Measurements from ENCODE around the gene ZNF488.

ZNF488 gene

DNA sequence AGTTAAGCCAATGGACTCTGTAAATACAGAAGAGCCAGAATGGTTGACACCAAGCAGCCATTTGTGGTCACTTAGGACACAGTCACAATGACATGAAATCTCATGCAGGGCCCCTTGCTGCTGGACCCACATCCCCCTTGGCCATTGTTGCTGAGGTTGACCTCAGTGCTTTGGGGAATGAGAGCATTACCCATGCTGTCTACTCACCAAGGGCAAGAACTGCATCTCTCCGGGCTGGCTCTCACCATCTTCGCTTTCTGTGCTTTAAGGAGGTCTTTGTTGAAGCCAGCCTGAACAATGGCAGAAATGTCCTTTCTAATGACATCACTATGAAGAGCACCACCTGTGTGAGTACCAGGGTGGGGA, 30.1 kb upstream of the ZNF488 start:
- Mint-ChIP-seq H3K27me3 (no peaks in the 10 kb centered on the region), H3K27ac (no peak overlapping the region), H3K4me3 (no peak overlapping the region), H3K9me3 (no peaks in the 10 kb centered on the region), H3K36me3 (no peaks in the 10 kb centered on the region), H3K4me1 (no peaks in the 10 kb centered on the region)
- ATAC-seq (replicated peaks) (no peak), DNase-seq (no peak)

DNA sequence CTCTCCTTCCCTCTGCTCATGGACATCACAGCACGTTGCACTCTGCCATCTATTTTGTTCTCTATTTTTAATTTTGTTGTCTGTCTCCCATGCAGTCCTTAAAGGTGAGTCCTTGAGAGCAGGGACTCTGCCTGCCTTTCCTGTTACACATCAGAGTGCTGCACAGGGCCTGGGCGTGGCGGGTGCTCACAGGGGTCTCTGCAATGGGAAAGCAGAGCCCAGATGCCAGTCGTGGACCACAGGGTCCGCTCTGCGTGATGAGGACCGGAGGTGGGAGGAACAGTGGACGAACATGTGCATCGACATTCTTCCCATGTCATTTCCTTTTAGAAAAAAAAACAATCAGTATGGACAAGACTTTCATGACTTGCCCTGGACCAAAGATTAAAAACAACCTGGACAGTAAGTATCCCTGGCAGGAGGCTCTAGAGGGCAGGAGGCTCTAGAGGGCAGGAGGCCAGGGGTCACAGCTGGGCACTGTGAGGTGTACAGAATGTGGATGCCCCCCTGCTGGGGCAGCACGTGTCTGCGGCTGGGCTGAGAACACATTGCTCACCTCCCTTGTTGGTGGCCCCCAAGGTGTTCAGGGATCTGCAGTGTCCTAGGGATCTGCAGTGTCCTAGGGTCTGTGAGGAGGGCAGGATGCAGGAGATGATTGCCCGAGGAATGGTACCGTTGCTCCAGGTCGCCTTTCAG, 29.6 kb upstream of the ZNF488 start:
- Mint-ChIP-seq H3K27ac (no peak overlapping the region), H3K27me3 (no peaks in the 10 kb centered on the region), H3K4me3 (no peak overlapping the region), H3K4me1 (no peaks in the 10 kb centered on the region), H3K9me3 (no peaks in the 10 kb centered on the region), H3K36me3 (no peaks in the 10 kb centered on the region)
- no peak for ATAC-seq (replicated peaks)
- no peak for DNase-seq

DNA sequence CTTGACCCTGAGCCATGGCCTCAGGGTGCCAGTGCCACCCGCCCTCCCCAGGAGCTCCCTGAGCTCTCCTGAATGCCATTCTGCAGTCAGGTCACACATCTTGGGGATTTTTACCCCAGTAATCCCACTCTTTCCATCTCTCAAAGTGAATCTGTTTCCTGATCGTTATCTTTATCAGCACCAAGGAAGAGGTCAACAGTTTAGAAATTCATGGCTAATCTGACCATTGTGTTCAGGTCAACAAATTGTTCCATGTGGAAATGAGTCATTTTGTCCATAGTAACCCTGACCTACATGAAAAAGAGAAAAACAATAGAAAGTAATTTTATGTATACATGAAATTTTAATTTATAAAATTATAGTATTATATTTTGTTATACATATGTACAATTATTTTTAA, 28.8 kb upstream of the ZNF488 start:
- ATAC-seq (replicated peaks) (no peak), DNase-seq (no peak)
- H3K4me3 Mint-ChIP-seq, result no peak overlapping the region
- no peak overlapping the region for H3K27ac Mint-ChIP-seq
- H3K4me1 Mint-ChIP-seq, result no peaks in the 10 kb centered on the region
- H3K27me3 Mint-ChIP-seq, result no peaks in the 10 kb centered on the region
- no peaks in the 10 kb centered on the region for H3K9me3 Mint-ChIP-seq
- H3K36me3 Mint-ChIP-seq, result no peaks in the 10 kb centered on the region

DNA sequence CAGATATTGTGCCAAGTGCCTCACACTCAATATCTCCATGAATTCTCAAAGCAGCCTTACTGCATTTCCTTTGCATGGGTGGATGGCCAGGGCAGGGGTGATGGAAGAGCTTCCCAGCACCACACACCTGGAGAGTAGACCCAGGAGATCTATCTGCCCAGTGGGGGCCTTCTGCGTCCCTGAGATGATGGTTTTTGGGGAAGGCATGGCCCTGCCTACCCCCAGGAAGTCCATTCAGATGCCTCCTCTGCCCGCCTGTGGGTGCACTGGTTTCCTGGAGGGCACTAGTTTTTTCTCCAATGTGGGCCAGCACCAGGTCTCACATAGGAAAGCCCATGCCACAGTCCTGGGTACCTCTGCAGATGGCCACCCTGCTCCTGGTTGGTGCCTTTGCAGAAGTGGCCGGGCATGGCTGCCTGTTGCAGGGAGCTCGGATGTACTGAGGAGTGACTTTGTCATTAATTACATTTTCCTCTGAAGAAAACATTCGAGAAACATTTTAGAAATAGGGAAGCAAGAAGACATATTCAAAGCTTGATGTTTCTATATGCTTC, 28.2 kb upstream of the ZNF488 start:
- H3K9me3 Mint-ChIP-seq, result no peaks in the 10 kb centered on the region
- no peak overlapping the region for H3K4me3 Mint-ChIP-seq
- H3K27ac Mint-ChIP-seq, result no peak overlapping the region
- no peaks in the 10 kb centered on the region for H3K27me3 Mint-ChIP-seq
- ATAC-seq (replicated peaks) (no peak), DNase-seq (no peak)
- H3K4me1 Mint-ChIP-seq, result no peaks in the 10 kb centered on the region
- H3K36me3 Mint-ChIP-seq, result no peaks in the 10 kb centered on the region

DNA sequence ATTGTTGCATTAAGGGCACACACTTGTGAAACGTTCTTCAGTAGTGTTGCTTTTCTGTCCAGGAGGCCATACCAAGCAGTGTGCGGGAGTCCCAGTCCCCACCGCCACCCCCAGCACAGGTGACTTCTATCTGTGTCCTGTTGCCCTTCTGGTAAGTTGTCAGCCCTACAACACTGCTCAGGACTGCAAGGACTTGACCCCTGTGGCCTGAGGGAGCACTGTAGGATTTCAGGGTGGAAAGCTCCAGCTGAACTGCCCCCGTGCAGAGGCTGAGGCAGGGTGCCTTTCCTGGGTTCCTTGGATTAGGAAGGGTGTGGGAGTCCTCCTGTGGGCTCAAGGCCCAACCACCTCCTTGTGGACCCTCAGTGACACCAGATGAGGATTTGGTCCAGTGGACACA, 26.8 kb upstream of the ZNF488 start:
- H3K4me3 Mint-ChIP-seq, result no peak overlapping the region
- H3K27ac Mint-ChIP-seq, result no peak overlapping the region
- ATAC-seq (replicated peaks) (no peak), DNase-seq (no peak)
- H3K9me3 Mint-ChIP-seq, result no peaks in the 10 kb centered on the region
- no peaks in the 10 kb centered on the region for H3K4me1 Mint-ChIP-seq
- no peaks in the 10 kb centered on the region for H3K36me3 Mint-ChIP-seq
- no peaks in the 10 kb centered on the region for H3K27me3 Mint-ChIP-seq

DNA sequence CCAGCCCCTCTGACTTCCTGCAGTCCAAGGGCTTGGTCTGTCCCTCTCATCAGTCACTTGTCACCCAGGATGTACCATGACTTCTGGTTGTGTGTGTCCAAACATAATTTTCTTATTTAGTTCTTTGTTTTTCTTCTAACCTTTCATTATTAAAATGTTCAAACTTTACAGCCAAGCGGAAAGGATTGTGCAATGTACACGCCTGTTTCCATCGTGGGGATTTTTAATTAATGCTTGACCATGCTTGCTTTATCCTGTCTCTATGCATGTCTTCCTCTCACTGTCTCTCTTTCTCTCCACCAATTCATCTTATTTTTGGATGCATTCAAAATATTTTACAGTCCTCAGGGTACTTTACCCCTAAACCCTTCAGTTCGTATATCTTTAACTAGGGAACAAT, 26.2 kb upstream of the ZNF488 start:
- Mint-ChIP-seq H3K4me1 (no peaks in the 10 kb centered on the region), H3K36me3 (no peaks in the 10 kb centered on the region), H3K27ac (no peak overlapping the region), H3K4me3 (no peak overlapping the region), H3K27me3 (no peaks in the 10 kb centered on the region), H3K9me3 (no peaks in the 10 kb centered on the region)
- DNase-seq, result no peak
- no peak for ATAC-seq (replicated peaks)

DNA sequence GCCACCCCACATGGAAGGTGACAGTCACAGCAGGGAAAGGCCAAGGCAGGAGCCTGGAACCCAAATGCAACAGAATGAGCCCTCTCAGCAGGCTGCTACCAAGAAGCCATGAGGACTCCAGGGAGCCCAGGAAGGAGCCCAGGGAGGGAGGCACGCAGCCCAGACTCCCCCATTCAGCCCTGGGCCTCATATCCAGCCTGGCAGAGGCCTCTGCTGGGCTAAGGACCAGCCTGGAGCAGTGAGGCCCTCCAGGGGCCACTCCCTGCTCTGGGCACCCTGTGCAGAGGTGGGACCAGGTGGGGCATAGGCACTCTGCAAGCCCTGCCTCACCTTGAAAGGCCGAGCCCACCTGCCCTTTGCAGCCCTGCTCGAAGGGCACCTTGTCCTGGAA, 25.8 kb upstream of the ZNF488 start:
- no peaks in the 10 kb centered on the region for H3K27me3 Mint-ChIP-seq
- H3K9me3 Mint-ChIP-seq, result no peaks in the 10 kb centered on the region
- peak in 1 of 2 donors; percentile 8 for ATAC-seq (replicated peaks)

DNA sequence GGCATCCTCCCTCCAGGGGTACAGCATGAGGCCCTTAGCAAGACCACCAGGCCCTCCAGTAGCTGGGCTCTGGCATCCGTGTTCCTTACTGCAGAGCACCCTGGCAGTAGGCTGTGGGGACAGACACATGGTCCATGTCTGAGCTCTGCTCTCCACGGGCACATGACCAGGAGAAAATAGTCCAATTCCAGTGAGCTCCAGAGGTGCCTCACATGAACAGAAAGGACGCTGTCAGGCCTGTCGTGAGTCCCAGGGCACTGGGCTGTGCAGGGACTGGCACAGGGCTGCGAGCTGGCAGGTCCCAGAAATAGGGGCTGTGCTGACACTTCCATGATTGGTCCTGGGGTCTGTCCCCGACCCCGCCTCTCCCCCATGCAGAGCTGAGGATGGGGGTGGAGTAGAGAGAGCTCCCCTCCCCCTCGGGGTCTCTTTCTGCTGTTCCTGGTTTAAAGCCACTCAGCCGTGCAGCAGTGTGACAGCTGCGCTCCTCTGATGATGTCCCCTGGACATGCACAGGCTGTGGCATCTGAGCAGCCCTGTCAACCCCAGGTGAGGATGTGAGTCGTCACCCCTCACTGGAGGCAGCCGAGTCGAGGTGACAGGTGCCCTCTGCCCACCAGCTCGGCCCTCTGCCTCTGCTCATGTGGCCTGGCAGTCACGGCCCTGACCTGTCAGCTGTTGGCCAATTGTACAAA, 25.2 kb upstream of the ZNF488 start:
- ATAC-seq (replicated peaks) (peak in 1 of 2 donors; percentile 6), DNase-seq (no peak)
- no peak overlapping the region for H3K27ac Mint-ChIP-seq
- no peaks in the 10 kb centered on the region for H3K36me3 Mint-ChIP-seq
- no peaks in the 10 kb centered on the region for H3K27me3 Mint-ChIP-seq
- H3K4me3 Mint-ChIP-seq, result no peak overlapping the region
- no peaks in the 10 kb centered on the region for H3K9me3 Mint-ChIP-seq
- H3K4me1 Mint-ChIP-seq, result no peaks in the 10 kb centered on the region

More for the DNA sequence above, 25.8 kb upstream of the ZNF488 start:
- no peaks in the 10 kb centered on the region for H3K4me1 Mint-ChIP-seq
- H3K4me3 Mint-ChIP-seq, result no peak overlapping the region
- no peak overlapping the region for H3K27ac Mint-ChIP-seq
- no peak for DNase-seq
- no peaks in the 10 kb centered on the region for H3K36me3 Mint-ChIP-seq

DNA sequence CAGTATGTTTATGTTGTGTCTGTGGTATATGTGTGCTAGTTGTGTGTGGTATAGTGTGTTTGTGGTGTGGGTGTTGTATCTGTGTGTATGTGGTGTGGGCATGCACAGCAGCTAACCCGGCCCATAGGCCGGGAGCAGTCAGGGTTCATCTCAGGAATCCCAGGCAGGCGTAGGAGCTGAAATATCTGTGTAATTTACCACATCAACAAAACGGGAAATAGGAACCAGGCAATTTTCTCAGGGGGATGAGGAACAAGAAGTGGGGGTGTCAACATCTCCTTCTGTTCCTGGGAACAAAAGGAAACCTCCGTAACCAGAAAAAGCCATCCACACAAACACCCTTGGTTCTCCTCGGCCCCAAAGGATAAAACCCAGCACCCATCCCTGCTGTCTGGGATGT, 24.5 kb upstream of the ZNF488 start:
- Mint-ChIP-seq H3K4me1 (no peaks in the 10 kb centered on the region), H3K36me3 (no peaks in the 10 kb centered on the region), H3K9me3 (no peaks in the 10 kb centered on the region), H3K27me3 (peaks cover 0 to 6% of the 10 kb centered on the region in 2 donors), H3K27ac (no peak overlapping the region), H3K4me3 (no peak overlapping the region)
- ATAC-seq (replicated peaks) (no peak), DNase-seq (no peak)

DNA sequence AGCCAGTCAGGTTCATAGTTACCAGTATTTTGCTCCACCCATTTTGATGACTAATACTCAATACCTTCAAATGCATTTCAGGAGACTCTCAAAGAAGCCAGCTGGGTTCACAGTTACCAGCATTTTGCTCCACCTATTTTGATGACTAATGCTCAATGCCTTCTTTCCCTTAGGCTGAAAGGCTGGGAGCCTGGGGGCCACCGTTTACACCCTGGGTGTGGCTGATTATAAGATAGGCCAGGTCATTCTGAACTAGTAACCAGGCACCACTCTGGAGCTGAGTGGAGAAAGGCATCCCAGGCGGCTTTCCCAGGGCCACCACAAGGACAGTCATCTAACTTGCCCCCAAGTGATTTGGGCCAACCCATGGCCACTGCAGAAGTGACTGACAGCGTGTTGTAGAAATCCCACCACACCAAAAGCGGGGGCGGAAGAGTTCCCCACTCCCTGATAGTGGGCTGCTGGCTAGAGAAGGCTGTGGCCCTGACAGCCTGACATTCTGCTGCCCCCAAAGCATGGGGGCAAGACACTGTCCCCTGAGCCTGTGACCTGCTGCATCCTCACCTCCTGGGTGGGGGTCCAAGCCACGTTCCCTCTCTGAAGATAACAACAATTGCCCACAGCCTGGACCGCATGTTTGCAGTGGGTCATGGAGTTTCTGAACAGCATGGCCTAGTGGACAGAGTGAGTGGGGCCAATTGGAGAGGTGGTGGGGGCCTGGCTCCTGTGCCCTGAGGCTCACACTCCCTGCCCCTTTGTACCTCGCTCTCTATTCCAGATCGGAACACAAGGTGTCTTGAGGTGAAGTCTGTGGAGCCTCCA, 23.0 kb upstream of the ZNF488 start:
- ATAC-seq (replicated peaks) (no peak), DNase-seq (no peak)
- H3K4me1 Mint-ChIP-seq, result no peaks in the 10 kb centered on the region
- no peak overlapping the region for H3K27ac Mint-ChIP-seq
- H3K27me3 Mint-ChIP-seq, result peaks cover 8 to 15% of the 10 kb centered on the region in 2 donors
- no peak overlapping the region for H3K4me3 Mint-ChIP-seq
- no peaks in the 10 kb centered on the region for H3K9me3 Mint-ChIP-seq
- H3K36me3 Mint-ChIP-seq, result no peaks in the 10 kb centered on the region

DNA sequence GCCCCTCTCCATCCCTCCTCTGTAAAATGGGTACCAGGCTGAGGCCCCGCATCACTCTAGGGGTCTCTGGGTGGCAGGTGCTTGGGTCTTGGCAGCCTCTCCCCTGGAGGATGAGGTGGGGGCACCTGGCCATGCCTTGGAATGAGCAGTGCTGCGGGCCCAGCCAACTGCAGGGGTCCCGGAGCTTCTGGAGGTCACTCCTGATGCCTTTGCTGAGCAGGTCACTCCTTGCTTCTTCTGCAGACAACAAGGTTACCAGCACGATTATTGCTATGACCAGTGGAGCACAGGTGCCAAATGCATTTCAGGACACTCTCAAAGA, 22.4 kb upstream of the ZNF488 start:
- Mint-ChIP-seq H3K9me3 (no peaks in the 10 kb centered on the region), H3K27me3 (peaks cover 10 to 18% of the 10 kb centered on the region in 2 donors), H3K36me3 (no peaks in the 10 kb centered on the region), H3K4me1 (no peaks in the 10 kb centered on the region), H3K27ac (no peak overlapping the region), H3K4me3 (no peak overlapping the region)
- no peak for DNase-seq
- no peak for ATAC-seq (replicated peaks)

DNA sequence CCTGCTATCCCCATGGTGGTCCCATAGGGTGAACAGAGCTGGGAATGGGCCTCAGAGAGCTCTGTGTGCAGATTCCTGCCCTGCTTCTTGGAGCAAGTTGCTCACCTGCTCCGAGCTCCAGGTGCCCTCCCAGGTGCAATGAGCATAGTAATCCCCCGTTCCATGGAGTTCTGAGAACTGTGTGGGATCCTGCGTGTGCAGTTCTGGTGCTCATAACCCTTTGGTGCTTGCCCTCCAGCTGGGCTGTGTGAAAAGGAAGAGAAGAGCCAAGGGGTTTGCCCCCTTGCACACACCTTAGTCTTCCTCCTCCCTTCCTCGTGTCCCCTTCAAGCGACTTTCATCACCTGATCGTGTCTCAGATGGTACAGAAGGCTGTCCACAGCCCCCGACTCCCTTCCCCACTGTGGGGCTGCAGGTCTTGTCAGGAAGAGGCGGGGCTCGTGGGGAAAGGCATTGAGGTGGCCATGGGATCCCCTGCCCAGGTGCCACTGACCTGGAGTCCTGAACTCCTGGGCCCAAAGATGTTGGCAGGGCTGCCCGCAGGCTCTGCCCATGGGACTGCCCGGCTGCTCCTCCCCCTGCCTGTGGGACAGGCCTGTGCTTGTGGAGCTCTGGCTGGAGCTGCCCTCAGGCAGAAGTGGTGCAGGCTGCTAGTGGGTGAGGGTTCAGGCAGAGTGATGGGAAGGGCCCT, 21.9 kb upstream of the ZNF488 start:
- H3K27ac Mint-ChIP-seq, result no peak overlapping the region
- no peaks in the 10 kb centered on the region for H3K36me3 Mint-ChIP-seq
- H3K4me3 Mint-ChIP-seq, result no peak overlapping the region
- ATAC-seq (replicated peaks), result no peak
- no peaks in the 10 kb centered on the region for H3K9me3 Mint-ChIP-seq
- no peak for DNase-seq
- H3K4me1 Mint-ChIP-seq, result no peaks in the 10 kb centered on the region
- peaks cover 15 to 23% of the 10 kb centered on the region in 2 donors for H3K27me3 Mint-ChIP-seq

DNA sequence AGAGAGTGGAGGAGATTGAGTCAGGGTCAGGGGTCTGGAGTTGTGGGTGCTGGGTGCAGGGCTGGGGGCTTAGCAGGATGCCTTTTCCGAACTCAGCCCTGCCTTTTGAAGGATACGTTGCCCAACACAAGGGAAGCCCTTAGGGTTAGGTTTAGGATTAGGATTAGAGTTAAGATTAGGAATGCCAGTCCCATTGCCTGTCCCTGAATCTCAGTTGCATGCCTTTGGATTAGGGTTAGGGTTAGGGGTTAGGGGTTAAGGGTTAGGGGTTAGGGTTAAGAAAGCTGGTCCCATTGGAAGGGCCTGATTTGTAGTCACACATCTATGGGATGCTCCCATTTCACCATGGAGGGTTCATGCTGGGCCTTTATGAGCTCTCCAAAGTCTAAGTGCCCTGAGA, 20.8 kb upstream of the ZNF488 start:
- H3K4me1 Mint-ChIP-seq, result no peaks in the 10 kb centered on the region
- ATAC-seq (replicated peaks) (no peak), DNase-seq (no peak)
- H3K36me3 Mint-ChIP-seq, result no peaks in the 10 kb centered on the region
- peaks cover 15 to 27% of the 10 kb centered on the region in 2 donors for H3K27me3 Mint-ChIP-seq
- no peak overlapping the region for H3K4me3 Mint-ChIP-seq
- no peaks in the 10 kb centered on the region for H3K9me3 Mint-ChIP-seq
- no peak overlapping the region for H3K27ac Mint-ChIP-seq

DNA sequence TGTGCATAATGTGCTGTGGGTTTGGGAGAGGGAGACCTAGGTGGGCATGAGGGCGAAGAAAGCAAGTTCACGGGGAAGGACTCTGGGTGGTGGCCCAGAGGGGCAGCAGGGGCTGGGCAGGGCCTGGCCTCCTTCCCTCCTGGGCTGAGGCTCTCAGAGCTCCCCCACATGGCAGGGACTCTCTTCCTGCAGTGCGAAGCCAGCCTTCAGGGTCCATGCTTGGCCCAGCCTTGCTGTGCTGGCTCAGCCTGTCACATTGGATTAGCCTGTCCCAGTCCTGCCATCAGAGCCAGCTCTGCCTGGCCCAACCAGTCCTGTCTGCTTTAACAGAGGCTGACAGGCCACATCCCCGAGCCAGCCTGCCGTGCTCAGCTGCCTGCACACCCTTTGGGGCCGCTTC, 20.4 kb upstream of the ZNF488 start:
- DNase-seq (no peak), ATAC-seq (replicated peaks) (no peak)
- Mint-ChIP-seq H3K27ac (no peak overlapping the region), H3K4me1 (no peaks in the 10 kb centered on the region), H3K36me3 (no peaks in the 10 kb centered on the region), H3K4me3 (no peak overlapping the region), H3K9me3 (no peaks in the 10 kb centered on the region), H3K27me3 (peaks cover 15 to 27% of the 10 kb centered on the region in 2 donors)

All from stimulated activated naive B cell treated with anti-CD40 and anti-IgM and Interleukin-4, amounts not matched to agents 10 μg/mL and 1 μg/mL and 100 μg/mL, for 72 hours (primary cell).